Stimulated activated CD4-positive, alpha-beta T cell treated with anti-CD3 and anti-CD28 coated beads, Interleukin-12 subunit alpha, Interleukin-12 subunit beta, amount 100 ng/mL, for 24 hours (primary cell): ENCODE measurements around the gene PLIN4.
A peak's percentile ranks its signal among the peaks of the same experiment; 100 is the strongest.

Source experiments
- DNase-seq, 2 experiments: peaks; one replicate each; pipeline ENCODE4 v3.0.0-alpha.2; 2020; ENCODE audit warnings: low read depth in 2 of 2

PLIN4 gene

GRCh38 chr19:4491446-4491845 lies 26.8 kb downstream of the PLIN4 start:
- DNase-seq: no peak

GRCh38 chr19:4488496-4488895 lies 29.8 kb downstream of the PLIN4 start:
- no peak for DNase-seq

- DNase-seq: no peak
Measured at GRCh38 chr19:4487572-4487971, 30.7 kb downstream of the PLIN4 start.

DNA sequence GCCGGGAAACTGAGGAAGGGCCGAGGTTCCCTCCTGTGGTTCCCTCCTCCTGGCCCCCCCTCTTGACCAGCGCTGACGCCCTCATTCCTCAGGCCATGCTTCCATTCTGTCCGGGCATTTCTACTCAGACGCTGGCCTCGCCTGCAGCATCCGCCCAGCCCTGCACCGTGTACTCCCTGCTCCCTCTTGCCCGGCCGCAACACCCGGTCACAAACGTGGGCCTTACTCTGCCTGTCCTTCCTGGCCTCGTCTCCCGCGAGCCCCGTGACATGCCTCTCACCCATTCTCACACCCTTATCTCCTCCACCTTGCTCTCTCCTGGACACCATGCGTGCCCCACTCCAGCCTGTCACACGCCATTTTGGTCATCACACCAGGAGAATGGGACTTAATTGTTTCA lies 34.9 kb downstream of the PLIN4 start:
- no peak for DNase-seq

- DNase-seq: no peak
Measured at GRCh38 chr19:4482721-4483364, 35.4 kb downstream of the PLIN4 start.

- DNase-seq: no peak
Measured at GRCh38 chr19:4477034-4477801, 41.1 kb downstream of the PLIN4 start.

DNA sequence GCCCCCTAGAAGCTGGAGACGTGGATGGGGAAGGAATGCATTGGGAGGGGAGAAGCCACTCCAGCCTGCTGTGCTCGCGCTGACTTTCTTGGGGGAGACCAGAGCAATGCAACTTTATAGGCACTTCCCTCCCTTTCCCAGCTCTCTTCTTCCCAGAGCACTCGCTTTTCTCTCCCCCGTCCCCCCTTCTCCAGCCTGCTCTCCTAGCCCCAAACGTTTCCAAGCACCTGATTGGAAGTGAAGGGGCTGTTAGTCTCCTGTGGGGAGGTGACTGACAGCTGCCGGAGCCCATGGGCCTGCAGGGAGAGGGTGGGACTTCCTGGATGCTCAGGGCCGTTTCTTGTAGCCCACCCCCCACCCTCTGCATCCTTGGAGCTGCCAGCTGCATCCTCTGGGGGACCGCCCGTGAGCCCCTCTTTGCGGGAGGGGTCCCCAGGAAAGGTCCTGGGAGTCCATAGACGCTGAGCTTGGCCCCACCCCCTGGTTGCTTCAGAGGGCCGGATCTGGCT lies 43.7 kb downstream of the PLIN4 start:
- DNase-seq: no peak

DNA sequence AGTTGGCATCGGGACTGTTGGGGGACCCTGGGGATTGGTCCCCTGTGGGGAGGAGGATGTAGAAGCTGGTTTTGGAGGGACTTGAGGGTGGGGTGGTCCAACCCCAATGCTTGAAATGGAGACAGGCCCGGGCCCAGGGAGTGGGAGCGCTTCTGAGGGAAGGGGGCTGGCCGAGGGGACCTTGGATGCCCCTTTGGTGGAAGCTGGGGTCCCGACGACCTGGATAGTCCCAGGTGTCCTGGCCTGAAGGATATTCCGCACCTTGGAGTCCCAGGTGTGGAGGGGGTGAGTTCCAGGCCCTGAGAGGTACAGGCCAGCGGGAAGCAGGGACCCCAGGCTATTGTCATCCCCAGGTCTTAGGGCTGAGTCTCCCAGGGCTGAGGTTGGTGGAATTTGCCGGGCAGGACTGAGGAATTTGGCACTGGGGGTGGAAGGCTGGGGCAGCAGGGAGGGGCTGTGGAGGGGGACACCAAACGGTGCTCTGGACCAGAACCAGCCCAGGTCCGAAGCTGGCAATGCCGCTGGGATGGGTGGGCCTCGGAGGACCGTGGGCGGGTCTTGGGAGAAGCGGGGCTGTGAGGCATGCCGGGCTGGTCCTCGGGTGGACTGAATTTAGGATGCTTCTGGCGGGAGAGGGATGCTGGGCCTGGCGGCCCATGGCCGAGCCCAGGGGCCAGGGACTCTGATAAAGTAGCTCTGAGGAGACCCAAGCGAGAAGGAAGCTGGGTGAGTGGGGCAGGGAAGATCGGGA lies 44.3 kb downstream of the PLIN4 start:
- DNase-seq: no peak

GRCh38 chr19:4473011-4473762 lies 45.1 kb downstream of the PLIN4 start:
- no peak for DNase-seq

DNA sequence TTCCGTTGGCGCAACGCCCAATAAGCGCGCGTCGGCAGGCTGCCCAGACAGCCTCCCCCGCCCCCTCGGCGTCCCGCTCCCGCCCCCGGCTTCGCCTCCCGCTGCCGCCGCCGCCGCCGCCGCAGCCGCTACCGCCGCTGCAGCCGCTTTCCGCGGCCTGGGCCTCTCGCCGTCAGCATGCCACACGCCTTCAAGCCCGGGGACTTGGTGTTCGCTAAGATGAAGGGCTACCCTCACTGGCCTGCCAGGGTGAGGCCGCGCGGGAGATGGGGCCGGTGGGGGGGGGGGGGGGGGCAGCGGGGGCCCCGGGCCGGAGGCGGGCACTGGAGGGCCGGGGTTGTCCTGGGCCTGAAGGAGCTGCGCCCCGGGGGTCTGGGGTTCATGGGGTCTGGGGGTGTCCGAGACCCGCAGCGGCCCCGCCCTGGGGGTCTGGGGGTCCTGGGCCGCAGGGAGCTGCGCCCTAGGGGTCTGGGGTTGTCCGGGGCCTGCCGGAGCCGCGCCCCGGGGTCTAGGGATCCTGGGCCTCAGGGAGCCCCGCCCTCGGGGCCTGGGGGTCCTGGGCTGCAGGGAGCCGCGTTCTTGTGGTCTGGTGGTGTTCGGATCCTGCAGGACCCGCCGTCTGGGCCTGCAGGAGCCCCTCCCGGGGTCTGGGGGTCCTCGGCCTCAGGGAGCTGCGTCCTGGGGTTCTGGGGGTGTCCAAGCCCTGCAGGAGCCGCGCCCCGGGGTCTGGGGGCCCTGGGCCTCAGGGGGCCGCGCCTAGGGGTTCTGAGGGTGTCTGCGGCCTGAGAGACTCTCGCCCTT lies 45.9 kb downstream of the PLIN4 start, which contains the start of gene HDGFL2:
HDGFL2 (plus strand) TSS at position 124 of the 801 bp plus-strand sequence; CDS start at position 178, 54 bp downstream.
- DNase-seq: no peak

GRCh38 chr19:4471403-4472173 lies 46.7 kb downstream of the PLIN4 start:
- DNase-seq: peak; percentile 90 to 96

DNA sequence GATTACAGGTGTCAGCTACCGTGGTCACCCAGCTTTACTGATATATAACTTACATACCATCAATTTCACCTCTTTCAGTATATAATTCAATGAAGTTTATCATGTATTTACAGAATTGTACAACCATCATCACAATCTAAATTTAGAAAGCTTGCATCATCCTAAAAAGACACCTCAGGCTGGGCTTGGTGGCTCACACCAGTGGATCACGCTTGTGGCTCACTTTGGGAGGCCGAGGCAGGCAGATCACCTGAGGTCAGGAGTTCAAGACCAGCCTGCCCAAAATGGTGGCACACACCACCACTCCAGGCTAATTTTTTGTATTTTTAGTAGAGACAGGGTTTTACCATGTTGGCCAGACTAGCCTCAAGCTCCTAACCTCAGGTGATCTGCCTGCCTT lies 50.5 kb downstream of the PLIN4 start:
- DNase-seq: no peak

DNA sequence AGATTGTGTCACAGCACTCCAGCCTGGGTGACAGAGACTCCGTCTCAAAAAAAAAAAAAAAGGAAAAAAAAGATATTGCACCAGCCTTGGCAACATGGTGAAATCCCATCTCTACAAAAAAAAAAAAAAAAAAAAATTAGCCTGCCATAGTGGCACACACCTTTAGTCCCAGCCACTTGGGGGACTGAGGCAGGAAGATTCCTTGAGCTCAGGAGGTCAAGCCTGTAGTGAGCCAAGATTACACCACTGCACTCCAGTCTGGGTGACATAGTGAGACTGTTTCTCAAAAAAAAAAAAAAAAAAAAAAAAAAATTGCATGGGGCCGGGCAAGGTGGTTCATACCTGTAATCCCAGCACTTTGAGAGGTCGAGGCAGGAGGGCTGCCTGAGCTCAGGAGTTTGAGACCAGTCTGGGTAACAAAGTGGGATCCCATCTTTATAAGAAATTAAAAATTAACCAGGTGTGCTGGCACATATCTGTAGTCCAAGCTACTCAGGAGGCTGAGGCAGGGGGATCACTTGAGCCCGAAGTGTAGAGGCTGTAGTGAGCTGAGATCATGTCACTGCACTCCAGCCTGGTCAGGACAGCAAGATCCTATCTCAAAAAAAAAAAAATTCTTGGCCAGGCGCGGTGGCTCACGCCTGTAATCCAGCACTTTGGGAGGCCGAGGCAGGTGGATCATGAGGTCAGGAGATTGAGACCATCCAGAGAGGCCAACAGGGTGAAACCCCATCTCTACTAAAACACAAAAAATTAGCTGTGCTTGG lies 53.3 kb downstream of the PLIN4 start:
- DNase-seq: no peak

GRCh38 chr19:4457654-4458395 lies 60.5 kb downstream of the PLIN4 start, which contains the start of gene UBXN6:
TSS of gene UBXN6 (minus strand) at chr19:4457794. CDS start at chr19:4457697, 97 bp downstream.
- peak; percentile 95 for DNase-seq

DNA sequence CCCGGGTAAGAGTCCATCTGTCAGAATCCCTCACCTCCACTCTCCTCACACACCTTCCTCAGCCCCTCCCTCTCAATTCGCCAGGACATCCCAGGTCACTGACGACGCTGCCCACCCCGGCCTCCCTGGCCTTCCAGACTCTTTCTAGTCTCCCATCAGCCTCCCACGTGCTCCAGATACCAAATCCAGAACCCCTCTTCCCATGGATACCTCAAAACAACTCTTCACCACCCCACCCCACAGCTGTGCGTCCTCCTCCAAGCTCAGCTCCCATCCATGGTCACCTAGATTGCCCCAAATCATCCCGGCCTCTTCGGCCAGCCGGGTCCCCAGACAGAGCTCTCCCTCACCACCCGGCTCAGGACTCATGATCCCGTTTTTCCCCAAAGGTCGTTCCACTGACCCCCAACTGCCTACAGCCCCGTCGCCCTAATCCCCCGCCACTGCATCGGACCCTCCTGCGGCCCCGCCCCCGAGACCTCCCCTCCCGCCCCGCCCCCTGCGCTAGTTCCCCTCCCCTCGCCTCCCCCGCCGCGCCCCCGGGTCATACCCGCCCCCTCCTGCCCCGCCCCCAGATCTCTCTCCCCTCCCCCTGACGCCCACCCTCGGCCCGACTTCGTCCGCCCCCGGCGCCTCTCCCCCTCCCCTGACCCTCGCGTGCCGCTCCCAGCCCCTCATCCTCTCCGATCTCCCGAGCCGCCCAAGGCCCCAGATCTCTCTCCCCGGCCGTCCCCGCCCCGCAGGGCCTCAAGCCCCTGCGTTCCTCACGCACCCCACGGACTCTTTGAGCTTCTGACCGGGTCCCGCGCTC lies 61.2 kb downstream of the PLIN4 start:
- no peak for DNase-seq

DNA sequence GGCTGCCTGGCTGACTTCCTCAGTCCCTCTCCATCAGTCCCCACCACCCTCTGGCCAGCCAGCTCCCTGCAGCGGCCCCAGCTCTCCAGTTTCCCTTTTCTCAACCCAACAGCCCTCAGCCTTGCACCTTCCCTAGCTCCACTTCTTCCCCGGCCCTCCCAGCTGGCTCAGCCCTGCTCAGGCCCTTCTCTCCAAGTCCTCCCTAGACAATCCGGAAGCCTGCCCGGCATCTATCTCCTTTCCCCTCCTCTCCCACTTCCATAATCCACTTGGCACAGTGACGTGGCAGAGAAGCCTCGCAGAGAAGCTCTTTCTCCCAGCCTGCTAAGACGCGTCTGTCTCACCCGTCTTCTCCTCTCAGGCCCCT lies 61.8 kb downstream of the PLIN4 start:
- DNase-seq: no peak

DNA sequence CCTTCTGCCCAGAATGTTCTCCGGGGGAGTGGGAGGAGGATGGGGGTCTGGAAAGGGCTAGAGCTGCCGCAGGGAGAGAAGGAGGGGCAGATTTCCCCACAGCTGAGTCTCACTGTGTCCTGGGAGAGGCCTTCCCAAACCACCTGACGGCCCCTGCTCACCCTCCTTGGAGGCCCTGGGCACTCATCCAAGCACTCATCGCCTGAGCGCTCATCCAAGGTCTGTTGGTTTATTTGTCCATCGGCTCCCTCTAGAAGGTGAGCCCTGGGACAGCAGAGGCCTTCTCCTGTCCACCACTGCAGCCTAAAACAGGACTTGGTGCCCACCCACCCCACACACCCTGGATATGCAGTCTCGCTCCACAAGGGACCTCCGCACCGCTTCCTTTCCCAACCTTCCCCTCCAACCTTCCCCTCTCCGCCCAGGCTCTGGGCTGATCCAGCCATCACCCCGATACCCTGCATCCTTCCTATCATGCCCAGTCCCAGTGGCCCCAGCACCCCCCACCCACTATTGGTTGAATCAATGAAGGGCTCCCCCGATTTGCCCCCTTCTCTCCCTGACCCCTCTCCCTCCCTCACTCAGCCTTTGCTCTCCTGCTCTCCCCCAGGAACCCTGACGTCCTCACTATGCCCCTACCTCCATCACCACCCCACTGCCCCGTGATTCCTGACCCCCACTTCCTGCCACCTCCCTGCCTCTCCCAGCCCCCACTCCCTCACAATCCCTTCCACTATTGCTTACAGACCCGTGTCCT lies 62.4 kb downstream of the PLIN4 start:
- DNase-seq: no peak
